GM12878 (cell line): Measurements from ENCODE around the gene MAX. TPM values are rescaled to one million over a fixed set of nuclear protein-coding genes. Genes with fewer than 3 reads are reported as not detected.

Source experiments
- ATAC-seq: fragments of 200-7000 bp; cut with Tn5 transposase; 3 replicates; pipeline ENCODE4 v1.9.1; 2020; ENCODE audit warnings: mild to moderate bottlenecking, moderate library complexity
- BruUV-seq: library from RNA; stranded (reverse); fragments of 400-500 nt; replicated peaks from 2 replicates; lab custom pipeline; 2021; lab: Mats Ljungman, UMichigan
- CTCF ChIA-PET: fragments of 300-600 bp; sonication (Branson Sonifier 250); formaldehyde crosslinking; extraction: SDS; loops from one replicate; lab custom pipeline; 2021; ENCODE audit warnings: inconsistent platforms; lab: Yijun Ruan, JAX
- POLR2A ChIA-PET: fragments of 350-600 bp; formaldehyde crosslinking; extraction: SDS; loops from one replicate; lab custom pipeline; 2021; ENCODE audit warnings: inconsistent platforms; lab: Charles Lee
- RAD21 ChIA-PET: fragments of 300-600 bp; sonication (Branson Sonifier 250); formaldehyde crosslinking; loops from one replicate; lab custom pipeline; 2023; ENCODE audit warnings: antibody characterized with exemption; ENCODE audit not compliant: unreplicated experiment; lab: Charles Lee
- SMC1A ChIA-PET: fragments of 300-600 bp; sonication (Branson Sonifier 250); formaldehyde crosslinking; loops from one replicate; lab custom pipeline; 2023; ENCODE audit not compliant: unreplicated experiment, uncharacterized antibody; lab: Charles Lee
- DNase-seq: peaks from one replicate; pipeline ENCODE4 v3.0.0-alpha.2; 2011; ENCODE audit warnings: low read depth, low spot score
- FAIRE-seq: peaks from 3 replicates; lab custom pipeline; 2011; peaks lifted over from hg19 to GRCh38; lab: Jason Lieb, UNC
- H2AFZ ChIP-seq: 2 replicates; pipeline ENCODE4 v1.6.0; 2011; ENCODE audit warnings: low read depth, low read length, control low read depth; ENCODE audit not compliant: control insufficient read depth
- H3K27ac ChIP-seq: 2 replicates; pipeline ENCODE4 v1.5.1; 2011; ENCODE audit warnings: control low read depth; ENCODE audit not compliant: control insufficient read depth, insufficient read depth
- H3K27me3 ChIP-seq, 2 experiments: replicated peaks in 1 of 2; 2 replicates each; pipeline versions ENCODE4 v1.6.0 to v1.6.1; 2011; ENCODE audit warnings: low read length in 1 of 2; ENCODE audit not compliant: control insufficient read depth in 2 of 2, insufficient read depth in 2 of 2
- H3K36me3 ChIP-seq, 2 experiments: 2 replicates each; pipeline ENCODE4 v1.5.1; 2011; ENCODE audit warnings: low read length in 1 of 2; ENCODE audit not compliant: control insufficient read depth in 2 of 2, insufficient read depth in 2 of 2
- H3K4me1 ChIP-seq: 2 replicates; pipeline ENCODE4 v1.6.1; 2011; ENCODE audit warnings: mild to moderate bottlenecking, low read length, moderate library complexity, mixed read lengths; ENCODE audit not compliant: control insufficient read depth, insufficient read depth
- H3K4me2 ChIP-seq: 2 replicates; pipeline ENCODE4 v1.6.0; 2011; ENCODE audit warnings: control low read depth; ENCODE audit not compliant: control insufficient read depth, insufficient read depth
- H3K4me3 ChIP-seq: fragments of 200-600 bp; sonication (generic); 2 replicates; pipeline ENCODE4 v1.5.1; 2016
- H3K79me2 ChIP-seq: 2 replicates; pipeline ENCODE4 v1.6.0; 2011; ENCODE audit warnings: low read length; ENCODE audit not compliant: control insufficient read depth, insufficient read depth
- H3K9ac ChIP-seq: 2 replicates; pipeline ENCODE4 v1.8.0; 2011; ENCODE audit warnings: low read length, control low read depth, mixed read lengths; ENCODE audit not compliant: control insufficient read depth, insufficient read depth
- H3K9me3 ChIP-seq: replicated peaks from 3 replicates; pipeline ENCODE4 v1.5.1; 2011; ENCODE audit warnings: mild to moderate bottlenecking, low read length; ENCODE audit not compliant: control insufficient read depth, insufficient read depth
- H4K20me1 ChIP-seq: 2 replicates; pipeline ENCODE4 v1.6.0; 2011; ENCODE audit not compliant: control insufficient read depth, insufficient read depth
- CBX5 ChIP-seq: sonication (generic); IDR thresholded peaks from 2 replicates; pipeline ENCODE4 v1.6.1; 2016; ENCODE audit warnings: low read depth, moderate library complexity, mild to moderate bottlenecking, inconsistent platforms
- EGR1 ChIP-seq, 2 experiments: IDR thresholded peaks; 1 replicate in 1 of 2; 2 replicates in 1 of 2; pipeline ENCODE4 v1.6.1; 2011 to 2012; ENCODE audit warnings: low read depth in 2 of 2, low read length in 2 of 2, borderline replicate concordance in 1 of 2, mild to moderate bottlenecking in 1 of 2, moderate library complexity in 1 of 2
- FOXK2 ChIP-seq: fragments of 450-650 bp; IDR thresholded peaks from 2 replicates; pipeline ENCODE4 v1.6.1; 2017; ENCODE audit warnings: mild to moderate bottlenecking, moderate library complexity
- NFXL1 ChIP-seq: fragments of 450-650 bp; IDR thresholded peaks from 2 replicates; pipeline ENCODE4 v1.6.1; 2017; ENCODE audit warnings: antibody characterized with exemption, mild to moderate bottlenecking, borderline replicate concordance
- RCOR1 ChIP-seq: conservative IDR thresholded peaks from 2 replicates; pipeline ENCODE4 v1.6.1; 2012; ENCODE audit warnings: low read depth, low read length, improper control_type of control experiment
- TBL1XR1 ChIP-seq: IDR thresholded peaks from 2 replicates; pipeline ENCODE4 v1.6.1; 2012; ENCODE audit warnings: low read depth, low read length, improper control_type of control experiment
- ZNF207 ChIP-seq: fragments of 450-650 bp; IDR thresholded peaks from 2 replicates; pipeline ENCODE4 v1.6.1; 2014; ENCODE audit warnings: antibody characterized with exemption, mild to moderate bottlenecking, borderline replicate concordance
- WGBS: methylation state at CpG from one replicate; pipeline ENCODE4 v1.1.6; 2016; ENCODE audit warnings: low lambda C conversion rate; ENCODE audit not compliant: insufficient replicate concordance, insufficient coverage; ENCODE audit errors: missing lambda C conversion rate; 5-methylcytosine and 5-hydroxymethylcytosine counted together
- in situ Hi-C: fragments of 300-500 bp; cut with MboI; formaldehyde crosslinking; loops from 9 replicates; pipeline ENCODE4 v1.14.3; 2018; ENCODE audit warnings: mixed read lengths
- intact Hi-C: fragments of 100-400 bp; cut with micrococcal nuclease; formaldehyde crosslinking; loops from one replicate; pipeline ENCODE4 v1.14.2; 2022; ENCODE audit not compliant: unreplicated experiment
- polyA plus RNA-seq, 11 experiments: library from polyadenylated mRNA; depleted of rRNA in 4 of 11; unstranded in 6 of 11; stranded (reverse) in 5 of 11; fragments of >200 nt; fragmentation: Nextera tagmentation in 4 of 11; fragmentation: Illumina TruSeq in 1 of 11; extraction: Ambion mirVana in 4 of 11; extraction: Trizol in 1 of 11; gene quantifications; 1 replicate in 1 of 11; 2 replicates in 10 of 11; pipeline versions ENCODE4 v1.2.1 to v1.2.3, GENCODE V29; 2011 to 2016; ENCODE audit warnings: inconsistent platforms in 2 of 11, missing spikeins in 2 of 11, low read depth in 1 of 11
- total RNA-seq, 4 experiments: library from RNA; depleted of rRNA in 3 of 4; stranded (reverse); fragments of >200 nt in 3 of 4; fragmentation: Illumina TruSeq in 1 of 4; extraction: Trizol in 1 of 4; gene quantifications; 2 replicates each; pipeline versions ENCODE4 v1.2.1 to v1.2.3, GENCODE V29; 2013 to 2021
- TF ChIP-seq, protein P1 (sequence below): IDR thresholded peaks from 2 replicates; pipeline ENCODE4 v1.6.1; 2012; ENCODE audit warnings: low read depth, low read length, improper control_type of control experiment
- TF ChIP-seq, protein P2 (sequence below), 3 experiments: IDR thresholded peaks in 2 of 3; conservative IDR thresholded peaks in 1 of 3; 2 replicates each; pipeline ENCODE4 v1.5.1; 2011; ENCODE audit warnings: low read depth in 3 of 3, low read length in 3 of 3, mild to moderate bottlenecking in 3 of 3, control low read depth in 2 of 3, moderate library complexity in 2 of 3, inconsistent platforms in 1 of 3, mixed read lengths in 1 of 3; ENCODE audit not compliant: control insufficient read depth in 2 of 3, insufficient read depth in 1 of 3; ENCODE audit errors: extremely low read depth in 1 of 3
- TF ChIP-seq, protein P3 (sequence below): fragments of 450-650 bp; IDR thresholded peaks from 2 replicates; pipeline ENCODE4 v1.6.1; 2017; ENCODE audit warnings: low read depth, mild to moderate bottlenecking, moderate library complexity

Gene MAX
- total and polyA plus RNA-seq, 10 of the 15 experiments (the other 5 are each of a cell fraction or from before 2014, with no cell fraction given), result 21.5 to 122 (median 67.5) TPM

DNA sequence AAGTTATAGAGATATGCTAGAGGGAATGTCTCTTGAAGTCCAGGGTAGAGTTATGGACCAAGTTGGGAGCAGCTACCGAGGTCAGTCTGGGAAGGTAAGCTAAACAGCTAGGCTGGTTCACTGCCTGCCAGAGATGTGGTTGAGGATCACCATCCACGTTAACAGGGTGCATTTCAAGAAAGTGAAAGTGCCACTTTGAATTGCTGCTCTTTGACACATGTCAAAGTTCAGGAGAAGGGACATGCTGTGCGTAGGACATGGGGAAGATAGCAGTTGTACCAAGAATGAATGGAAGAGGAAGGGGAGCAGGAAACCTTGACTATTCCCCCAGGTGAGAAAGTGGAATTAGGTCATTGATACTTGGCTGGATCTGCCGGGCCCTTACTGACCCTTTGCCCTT lies 49.5 kb downstream of the MAX start:
- Histone ChIP-seq H3K27ac (no peak overlapping the region), H3K9me3 (no peaks in the 10 kb centered on the region), H3K4me3 (no peak overlapping the region), H4K20me1 (no peaks in the 10 kb centered on the region), H3K4me1 (no peaks in the 10 kb centered on the region), H3K9ac (no peak overlapping the region), H3K36me3 (peaks cover 6 to 7% of the 10 kb centered on the region in 2 experiments), H2AFZ (no peak overlapping the region), H3K79me2 (no peaks in the 10 kb centered on the region), H3K27me3 (no peaks in the 10 kb centered on the region)
- in situ Hi-C loops, result no loop called here
- ChIA-PET RAD21 (interaction anchor here (1.4 kb wide), 1 partner anchor 33 kb away, joined by 3 read pairs; no protein-coding TSS in a partner anchor), POLR2A (interaction anchor here (0.6 kb wide), 1 partner anchor 54 kb away, joined by 3 read pairs; no protein-coding TSS in a partner anchor)
- BruUV-seq, result no TSS peak
- WGBS, result 80% methylated on average over 4 of the region's 4 CpGs
- no peak for DNase-seq
- FAIRE-seq, result no peak
- ATAC-seq, result no peak
- intact Hi-C loops, result no loop called here
- TF ChIP-seq, protein P1, sequence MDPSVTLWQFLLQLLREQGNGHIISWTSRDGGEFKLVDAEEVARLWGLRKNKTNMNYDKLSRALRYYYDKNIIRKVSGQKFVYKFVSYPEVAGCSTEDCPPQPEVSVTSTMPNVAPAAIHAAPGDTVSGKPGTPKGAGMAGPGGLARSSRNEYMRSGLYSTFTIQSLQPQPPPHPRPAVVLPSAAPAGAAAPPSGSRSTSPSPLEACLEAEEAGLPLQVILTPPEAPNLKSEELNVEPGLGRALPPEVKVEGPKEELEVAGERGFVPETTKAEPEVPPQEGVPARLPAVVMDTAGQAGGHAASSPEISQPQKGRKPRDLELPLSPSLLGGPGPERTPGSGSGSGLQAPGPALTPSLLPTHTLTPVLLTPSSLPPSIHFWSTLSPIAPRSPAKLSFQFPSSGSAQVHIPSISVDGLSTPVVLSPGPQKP, result no peak
- TF ChIP-seq, protein P2, sequence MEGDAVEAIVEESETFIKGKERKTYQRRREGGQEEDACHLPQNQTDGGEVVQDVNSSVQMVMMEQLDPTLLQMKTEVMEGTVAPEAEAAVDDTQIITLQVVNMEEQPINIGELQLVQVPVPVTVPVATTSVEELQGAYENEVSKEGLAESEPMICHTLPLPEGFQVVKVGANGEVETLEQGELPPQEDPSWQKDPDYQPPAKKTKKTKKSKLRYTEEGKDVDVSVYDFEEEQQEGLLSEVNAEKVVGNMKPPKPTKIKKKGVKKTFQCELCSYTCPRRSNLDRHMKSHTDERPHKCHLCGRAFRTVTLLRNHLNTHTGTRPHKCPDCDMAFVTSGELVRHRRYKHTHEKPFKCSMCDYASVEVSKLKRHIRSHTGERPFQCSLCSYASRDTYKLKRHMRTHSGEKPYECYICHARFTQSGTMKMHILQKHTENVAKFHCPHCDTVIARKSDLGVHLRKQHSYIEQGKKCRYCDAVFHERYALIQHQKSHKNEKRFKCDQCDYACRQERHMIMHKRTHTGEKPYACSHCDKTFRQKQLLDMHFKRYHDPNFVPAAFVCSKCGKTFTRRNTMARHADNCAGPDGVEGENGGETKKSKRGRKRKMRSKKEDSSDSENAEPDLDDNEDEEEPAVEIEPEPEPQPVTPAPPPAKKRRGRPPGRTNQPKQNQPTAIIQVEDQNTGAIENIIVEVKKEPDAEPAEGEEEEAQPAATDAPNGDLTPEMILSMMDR (IDR thresholded peaks at IDR 0.05 in 2 of 3, conservative IDR thresholded peaks at IDR 0.05 in 1 of 3; ENCODE audit: control insufficient read depth in 2 of 3, extremely low read depth in 1 of 3, insufficient read depth in 1 of 3, low read depth in 3 of 3, low read length in 3 of 3), result no peak
- TF ChIP-seq, all 136 proteins: peak for 0
- SMC1A ChIA-PET, result no interaction called here
- CTCF ChIA-PET, result interaction anchor here (1.1 kb wide), 1 partner anchor 12 kb away, joined by 3 read pairs; no protein-coding TSS in a partner anchor
- H3K4me2 ChIP-seq, result no peak overlapping the region

DNA sequence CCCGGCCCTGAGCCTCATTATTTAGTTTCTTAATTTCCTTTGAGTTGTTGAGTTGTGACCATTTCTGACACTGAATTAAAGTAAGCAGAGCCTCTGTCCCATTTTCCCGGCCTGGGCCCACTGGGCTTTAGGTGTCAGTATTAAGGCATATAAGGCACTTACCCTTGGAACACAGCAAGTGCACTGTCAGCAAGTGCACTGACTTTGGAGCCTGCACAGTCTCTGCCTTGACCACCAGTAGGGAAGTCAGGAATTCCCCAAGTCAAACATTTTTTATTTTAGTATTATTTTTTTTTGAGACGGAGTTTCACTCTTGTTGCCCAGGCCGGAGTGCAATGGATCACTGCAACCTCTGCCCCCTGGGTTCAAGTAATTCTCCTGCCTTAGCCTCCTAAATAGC lies 56.6 kb downstream of the MAX start:
- in situ Hi-C loops, result no loop called here
- FAIRE-seq, result no peak
- BruUV-seq, result no TSS peak

More for the DNA sequence above, 56.6 kb downstream of the MAX start:
- no peak for ATAC-seq
- Histone ChIP-seq H3K9ac (no peak overlapping the region), H3K79me2 (no peaks in the 10 kb centered on the region), H3K4me1 (peaks cover 6% of the 10 kb centered on the region; the same call in 1 of the 2 replicates), H4K20me1 (no peaks in the 10 kb centered on the region), H3K4me2 (no peak overlapping the region), H3K9me3 (no peaks in the 10 kb centered on the region), H3K36me3 (peaks cover 12 to 18% of the 10 kb centered on the region in 2 experiments), H3K4me3 (no peak overlapping the region), H3K27ac (no peak overlapping the region), H2AFZ (no peak overlapping the region), H3K27me3 (no peaks in the 10 kb centered on the region)
- RAD21 ChIA-PET, result no interaction called here
- 84% methylated on average over 4 of the region's 4 CpGs for WGBS
- TF ChIP-seq EGR1 (IDR thresholded peaks at IDR 0.05; ENCODE audit: borderline replicate concordance in 1 of 2, low read depth in 2 of 2, low read length in 2 of 2), result no peak
- TF ChIP-seq TBL1XR1, result no peak
- no peak for TF ChIP-seq FOXK2
- no peak for TF ChIP-seq RCOR1
- TF ChIP-seq, protein P1, result no peak
- TF ChIP-seq, protein P3, sequence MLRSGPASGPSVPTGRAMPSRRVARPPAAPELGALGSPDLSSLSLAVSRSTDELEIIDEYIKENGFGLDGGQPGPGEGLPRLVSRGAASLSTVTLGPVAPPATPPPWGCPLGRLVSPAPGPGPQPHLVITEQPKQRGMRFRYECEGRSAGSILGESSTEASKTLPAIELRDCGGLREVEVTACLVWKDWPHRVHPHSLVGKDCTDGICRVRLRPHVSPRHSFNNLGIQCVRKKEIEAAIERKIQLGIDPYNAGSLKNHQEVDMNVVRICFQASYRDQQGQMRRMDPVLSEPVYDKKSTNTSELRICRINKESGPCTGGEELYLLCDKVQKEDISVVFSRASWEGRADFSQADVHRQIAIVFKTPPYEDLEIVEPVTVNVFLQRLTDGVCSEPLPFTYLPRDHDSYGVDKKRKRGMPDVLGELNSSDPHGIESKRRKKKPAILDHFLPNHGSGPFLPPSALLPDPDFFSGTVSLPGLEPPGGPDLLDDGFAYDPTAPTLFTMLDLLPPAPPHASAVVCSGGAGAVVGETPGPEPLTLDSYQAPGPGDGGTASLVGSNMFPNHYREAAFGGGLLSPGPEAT, result no peak
- no peak for TF ChIP-seq CBX5
- no peak for TF ChIP-seq ZNF207
- TF ChIP-seq NFXL1, result no peak
- SMC1A ChIA-PET, result no interaction called here
- no peak for DNase-seq
- CTCF ChIA-PET, result no interaction called here
- POLR2A ChIA-PET, result no interaction called here
- intact Hi-C loops, result no loop called here
